ENCODE measurements around the gene GPSM3.
"Not testable (repeated sequence)": the region's sequence is repeated elsewhere in the genome, so short reads cannot be mapped to it uniquely, and the experiment has no call there.

Gene GPSM3

DNA sequence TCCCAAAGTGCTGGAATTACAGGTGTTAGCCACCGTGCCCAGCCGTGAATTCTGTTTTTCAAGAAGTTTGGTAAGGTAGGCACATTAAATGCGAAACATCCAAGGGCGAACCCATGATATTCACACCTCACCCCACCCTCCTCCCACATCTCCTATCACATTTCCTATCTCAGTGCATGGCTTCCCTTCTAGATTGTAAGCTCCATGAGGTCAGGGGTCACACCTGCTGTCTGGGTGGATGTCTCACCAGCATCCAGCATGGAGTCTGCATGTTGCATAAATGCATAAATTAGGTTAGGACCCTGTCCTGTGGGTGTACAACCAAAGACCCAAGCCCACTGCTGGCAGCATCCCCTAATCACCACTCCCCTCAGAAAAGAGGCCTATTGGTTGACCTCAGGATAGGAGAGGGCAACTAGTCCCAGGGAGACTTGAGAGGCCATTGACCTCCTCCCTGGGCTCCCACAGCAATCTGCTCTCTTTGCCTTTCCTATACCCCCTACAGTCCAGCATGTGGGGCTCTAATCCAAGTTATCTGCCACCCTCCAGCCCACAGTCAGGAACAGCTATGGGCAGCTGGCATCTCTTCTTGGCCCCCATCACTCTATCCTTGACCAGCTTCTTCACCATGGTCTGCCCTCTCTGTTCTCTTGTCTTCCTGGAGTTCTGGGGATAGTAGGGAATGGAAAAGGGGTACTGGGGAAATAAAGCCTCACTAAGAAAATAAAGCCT lies 44.9 kb downstream of the GPSM3 start:
- H3K27me3 ChIP-seq (ENCODE audit: insufficient read depth, low read length), result no peaks in the 10 kb centered on the region; the same call in 1 of the 2 replicates
- H3K27ac ChIP-seq (ENCODE audit: low read depth, low read length, poor library complexity, severe bottlenecking), result no peak overlapping the region
- no peaks in the 10 kb centered on the region for H3K36me3 ChIP-seq (ENCODE audit: insufficient read depth, low read length)
- no peak for TF ChIP-seq EZH2 (IDR thresholded peaks at IDR 0.05; ENCODE audit: borderline replicate concordance, low read length)
- TF ChIP-seq CTCF (IDR thresholded peaks at IDR 0.05; ENCODE audit: low read length), result no peak
- H3K4me3 ChIP-seq (ENCODE audit: low read depth, low read length, poor library complexity, severe bottlenecking), result no peak overlapping the region
- no peaks in the 10 kb centered on the region for H3F3A ChIP-seq (ENCODE audit: insufficient read depth, low read length)
- no peaks in the 10 kb centered on the region for H3K9me3 ChIP-seq (ENCODE audit: low read length)
- H3K9me2 ChIP-seq (ENCODE audit: low read depth, low read length), result no peaks in the 10 kb centered on the region
- no peaks in the 10 kb centered on the region for H3K79me2 ChIP-seq (ENCODE audit: insufficient read depth, low read length)
- no peaks in the 10 kb centered on the region for H4K20me1 ChIP-seq (ENCODE audit: insufficient read depth, low read length)
- H3K4me1 ChIP-seq (ENCODE audit: insufficient read depth, low read length, severe bottlenecking), result no peaks in the 10 kb centered on the region
- H2AFZ ChIP-seq (ENCODE audit: low read length), result no peak overlapping the region
- no peak overlapping the region for H3K9ac ChIP-seq (ENCODE audit: low read length)
- no peak overlapping the region for H3K4me2 ChIP-seq (ENCODE audit: low read length)

DNA sequence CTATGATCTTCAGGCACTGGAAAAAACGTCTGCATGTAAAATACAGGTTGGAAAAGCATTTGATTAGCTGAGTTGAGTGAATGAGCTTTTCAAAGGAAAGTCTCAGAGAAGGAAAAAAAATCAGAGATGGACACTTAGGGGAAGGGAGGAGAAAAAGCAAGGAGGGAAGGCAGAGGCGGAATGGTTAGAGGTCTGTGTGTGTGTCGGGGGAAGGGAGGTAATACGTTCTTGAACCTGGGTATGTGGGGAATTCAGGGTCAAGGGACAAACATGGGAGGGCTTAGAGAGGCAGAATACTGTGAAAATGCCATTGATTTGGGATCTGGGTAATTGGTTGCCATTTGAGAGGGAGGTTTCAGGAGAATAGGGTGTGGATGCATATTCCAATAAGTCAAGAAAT lies 45.8 kb downstream of the GPSM3 start:
- TF ChIP-seq CTCF (IDR thresholded peaks at IDR 0.05; ENCODE audit: low read length) (no peak), EZH2 (IDR thresholded peaks at IDR 0.05; ENCODE audit: borderline replicate concordance, low read length) (no peak)

DNA sequence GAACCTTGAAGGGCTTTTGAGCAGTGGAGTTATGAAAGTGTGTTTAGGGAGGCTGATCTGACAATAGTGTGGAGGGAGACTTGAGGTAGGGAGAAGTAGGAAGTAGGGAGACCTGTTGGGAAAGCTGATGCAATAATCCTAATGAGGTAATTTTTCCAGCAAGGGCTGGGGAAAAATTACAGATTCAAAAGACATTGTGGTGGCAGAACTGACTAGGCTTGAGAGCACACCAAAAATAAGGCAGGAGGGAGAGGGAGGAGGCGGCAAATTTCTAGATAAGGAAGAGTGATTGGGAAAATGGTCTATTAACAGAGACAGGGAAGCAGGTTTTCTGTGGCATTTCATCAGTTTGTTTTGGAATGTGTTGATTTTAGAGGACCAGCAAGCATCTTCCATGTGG lies 46.2 kb downstream of the GPSM3 start:
- H3K79me2 ChIP-seq (ENCODE audit: insufficient read depth, low read length), result no peaks in the 10 kb centered on the region
- no peak overlapping the region for H2AFZ ChIP-seq (ENCODE audit: low read length)
- no peaks in the 10 kb centered on the region for H3F3A ChIP-seq (ENCODE audit: insufficient read depth, low read length)
- no peaks in the 10 kb centered on the region for H3K4me1 ChIP-seq (ENCODE audit: insufficient read depth, low read length, severe bottlenecking)
- H3K9ac ChIP-seq (ENCODE audit: low read length), result no peak overlapping the region
- H3K36me3 ChIP-seq (ENCODE audit: insufficient read depth, low read length), result no peaks in the 10 kb centered on the region
- no peak overlapping the region for H3K27ac ChIP-seq (ENCODE audit: low read depth, low read length, poor library complexity, severe bottlenecking)
- H3K9me3 ChIP-seq (ENCODE audit: low read length), result no peaks in the 10 kb centered on the region
- H4K20me1 ChIP-seq (ENCODE audit: insufficient read depth, low read length), result no peaks in the 10 kb centered on the region
- no peak overlapping the region for H3K4me2 ChIP-seq (ENCODE audit: low read length)
- H3K9me2 ChIP-seq (ENCODE audit: low read depth, low read length), result no peaks in the 10 kb centered on the region
- no peak overlapping the region for H3K4me3 ChIP-seq (ENCODE audit: low read depth, low read length, poor library complexity, severe bottlenecking)
- TF ChIP-seq CTCF (IDR thresholded peaks at IDR 0.05; ENCODE audit: low read length), result no peak
- H3K27me3 ChIP-seq (ENCODE audit: insufficient read depth, low read length), result no peaks in the 10 kb centered on the region; the same call in 1 of the 2 replicates

More for the DNA sequence above, 45.8 kb downstream of the GPSM3 start:
- no peak overlapping the region for H3K4me2 ChIP-seq (ENCODE audit: low read length)
- no peaks in the 10 kb centered on the region for H3K9me3 ChIP-seq (ENCODE audit: low read length)
- H2AFZ ChIP-seq (ENCODE audit: low read length), result no peak overlapping the region
- no peak overlapping the region for H3K27ac ChIP-seq (ENCODE audit: low read depth, low read length, poor library complexity, severe bottlenecking)
- H3K9ac ChIP-seq (ENCODE audit: low read length), result no peak overlapping the region
- H3K27me3 ChIP-seq (ENCODE audit: insufficient read depth, low read length), result no peaks in the 10 kb centered on the region; the same call in 1 of the 2 replicates
- no peaks in the 10 kb centered on the region for H3K9me2 ChIP-seq (ENCODE audit: low read depth, low read length)
- no peaks in the 10 kb centered on the region for H4K20me1 ChIP-seq (ENCODE audit: insufficient read depth, low read length)
- H3K36me3 ChIP-seq (ENCODE audit: insufficient read depth, low read length), result no peaks in the 10 kb centered on the region
- H3K4me1 ChIP-seq (ENCODE audit: insufficient read depth, low read length, severe bottlenecking), result no peaks in the 10 kb centered on the region
- H3F3A ChIP-seq (ENCODE audit: insufficient read depth, low read length), result no peaks in the 10 kb centered on the region
- H3K4me3 ChIP-seq (ENCODE audit: low read depth, low read length, poor library complexity, severe bottlenecking), result no peak overlapping the region
- no peaks in the 10 kb centered on the region for H3K79me2 ChIP-seq (ENCODE audit: insufficient read depth, low read length)

- not testable (repeated sequence) for H3K9ac ChIP-seq (ENCODE audit: low read length)
These were observed 48.2 kb downstream of the GPSM3 start for GRCh38 chr6:32144238-32144637.

More at GRCh38 chr6:32144238-32144637, 48.2 kb downstream of the GPSM3 start:
- not testable (repeated sequence) for H3K36me3 ChIP-seq (ENCODE audit: insufficient read depth, low read length); H3K27ac ChIP-seq (ENCODE audit: low read depth, low read length, poor library complexity, severe bottlenecking); H3K4me1 ChIP-seq (ENCODE audit: insufficient read depth, low read length, severe bottlenecking); H3K9me3 ChIP-seq (ENCODE audit: low read length); H3K79me2 ChIP-seq (ENCODE audit: insufficient read depth, low read length); H3K4me3 ChIP-seq (ENCODE audit: low read depth, low read length, poor library complexity, severe bottlenecking); H2AFZ ChIP-seq (ENCODE audit: low read length); H3F3A ChIP-seq (ENCODE audit: insufficient read depth, low read length); H4K20me1 ChIP-seq (ENCODE audit: insufficient read depth, low read length); H3K4me2 ChIP-seq (ENCODE audit: low read length); H3K27me3 ChIP-seq (ENCODE audit: insufficient read depth, low read length); H3K9me2 ChIP-seq (ENCODE audit: low read depth, low read length)

Data from OCI-LY1 (cell line).